Prostate gland (tissue), 1 donor: ENCODE data around the gene BIK.

Experiments used
- POLR2A ChIP-seq: fragments of 450-650 bp; IDR thresholded peaks from one replicate; pipeline ENCODE4 v1.6.1; 2016; ENCODE audit warnings: antibody characterized with exemption, mild to moderate bottlenecking
- POLR2AphosphoS5 ChIP-seq: sonication (generic); formaldehyde crosslinking; IDR thresholded peaks from one replicate; pipeline ENCODE4 v1.6.1; 2017; ENCODE audit warnings: antibody characterized with exemption

DNA sequence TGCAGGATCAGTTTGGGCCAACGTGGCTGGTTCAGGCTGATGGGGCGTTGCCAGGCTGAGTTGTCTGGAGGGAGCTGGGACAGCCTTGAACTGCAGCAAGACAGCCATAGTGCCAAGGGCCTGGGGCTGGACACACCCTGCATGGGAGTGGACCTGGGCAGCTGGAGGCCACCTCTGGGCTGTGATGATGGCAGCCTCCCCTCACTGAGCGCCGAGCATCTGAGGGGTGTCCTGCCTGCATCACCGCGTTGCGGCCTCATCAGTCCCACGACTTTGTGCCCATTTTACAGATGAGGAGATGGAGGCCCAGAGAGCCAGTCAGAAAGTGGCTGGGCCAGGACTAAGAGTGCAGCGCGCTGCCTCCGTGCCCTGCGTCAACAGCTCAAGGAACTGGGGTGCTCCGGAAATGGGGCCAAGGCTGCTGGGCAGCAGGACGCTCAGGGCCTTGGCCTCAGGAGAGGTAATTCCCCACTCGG, 40.2 kb downstream of the BIK start:
- TF ChIP-seq POLR2A (no peak), POLR2AphosphoS5 (no peak)
